Caco-2 (cell line): ENCODE results near the gene INPP4A. TPM values are rescaled to one million over a fixed set of nuclear protein-coding genes. Genes with fewer than 3 reads are reported as not detected.

Source experiments
- BruUV-seq: library from RNA; stranded (reverse); fragments of 400-500 nt; replicated peaks from 2 replicates; lab custom pipeline; 2021; lab: Mats Ljungman, UMichigan
- CTCF ChIA-PET: fragments of 300-600 bp; sonication (Branson Sonifier 250); formaldehyde crosslinking; loops from one replicate; lab custom pipeline; 2022; ENCODE audit warnings: antibody characterized with exemption; lab: Charles Lee
- POLR2A ChIA-PET: fragments of 300-600 bp; sonication (Branson Sonifier 250); formaldehyde crosslinking; loops from one replicate; lab custom pipeline; 2022; ENCODE audit warnings: antibody characterized with exemption; lab: Charles Lee
- DNase-seq, 2 experiments: peaks; one replicate each; pipeline versions ENCODE4 v3.0.0 to v3.0.0-alpha.2; 2020 to 2022
- H3K27me3 ChIP-seq: replicated peaks from 2 replicates; pipeline ENCODE4 v1.6.0; 2011; ENCODE audit warnings: low read length; ENCODE audit not compliant: control insufficient read depth, insufficient read depth
- H3K36me3 ChIP-seq: 2 replicates; pipeline ENCODE4 v1.5.1; 2011; ENCODE audit warnings: low read length; ENCODE audit not compliant: control insufficient read depth, insufficient read depth
- H3K4me1 ChIP-seq: fragments of 250-450 bp; sonication (Bioruptor Pico); 2 replicates; pipeline ENCODE4 v1.5.1; 2020; ENCODE audit warnings: mild to moderate bottlenecking
- H3K4me3 ChIP-seq: 2 replicates; pipeline ENCODE4 v1.5.1; 2011; ENCODE audit warnings: low read depth, mild to moderate bottlenecking, control low read depth, low read length
- H3K9me3 ChIP-seq: fragments of 250-450 bp; sonication (Bioruptor Pico); 2 replicates; pipeline ENCODE4 v1.5.1; 2020; ENCODE audit warnings: mild to moderate bottlenecking, moderate library complexity
- H3K27ac Mint-ChIP-seq: one replicate; pipeline ENCODE4 v1.8.0; 2022; ENCODE audit warnings: mixed read lengths; ENCODE audit not compliant: unreplicated experiment
- H3K27me3 Mint-ChIP-seq: one replicate; pipeline ENCODE4 v1.8.0; 2022; ENCODE audit warnings: mixed read lengths; ENCODE audit not compliant: insufficient read depth, unreplicated experiment
- H3K36me3 Mint-ChIP-seq: one replicate; pipeline ENCODE4 v1.8.0; 2022; ENCODE audit warnings: mild to moderate bottlenecking, mixed read lengths; ENCODE audit not compliant: insufficient read depth, unreplicated experiment
- H3K4me1 Mint-ChIP-seq: one replicate; pipeline ENCODE4 v1.8.0; 2022; ENCODE audit warnings: low read depth, mixed read lengths; ENCODE audit not compliant: unreplicated experiment
- H3K4me3 Mint-ChIP-seq: one replicate; pipeline ENCODE4 v1.8.0; 2022; ENCODE audit warnings: mild to moderate bottlenecking, moderate library complexity, mixed read lengths; ENCODE audit not compliant: unreplicated experiment
- H3K9me3 Mint-ChIP-seq: one replicate; pipeline ENCODE4 v1.8.0; 2022; ENCODE audit warnings: mixed read lengths; ENCODE audit not compliant: unreplicated experiment
- intact Hi-C: fragments of 100-400 bp; cut with micrococcal nuclease; formaldehyde crosslinking; loops from one replicate; pipeline ENCODE4 v1.10.0; 2022; ENCODE audit not compliant: unreplicated experiment
- total RNA-seq: library from RNA; stranded (reverse); gene quantifications from 2 replicates; pipeline ENCODE4 v1.2.3, GENCODE V29; 2022
- TF ChIP-seq, protein P1 (sequence below), 2 experiments: fragments of 200-600 bp in 1 of 2; IDR thresholded peaks; 1 replicate in 1 of 2; 2 replicates in 1 of 2; pipeline versions ENCODE4 v1.5.1 to v1.8.0; 2011 to 2022; ENCODE audit warnings: antibody characterized with exemption in 1 of 2, control low read depth in 1 of 2, inconsistent platforms in 1 of 2, low read depth in 1 of 2, low read length in 1 of 2, mild to moderate bottlenecking in 1 of 2, moderate library complexity in 1 of 2; ENCODE audit not compliant: insufficient read depth in 1 of 2, severe bottlenecking in 1 of 2, unreplicated experiment in 1 of 2

Gene INPP4A
- total RNA-seq, 1 experiment from 2014 or later, result 26.3 TPM

- ChIA-PET POLR2A (no interaction called here), CTCF (no interaction called here)
- H3K9me3 ChIP-seq, result no peaks in the 10 kb centered on the region
- H3K4me1 Mint-ChIP-seq, result no peaks in the 10 kb centered on the region
- H3K27me3 ChIP-seq, result no peaks in the 10 kb centered on the region
- no peaks in the 10 kb centered on the region for H3K27me3 Mint-ChIP-seq
- H3K36me3 ChIP-seq, result no peaks in the 10 kb centered on the region
- no peaks in the 10 kb centered on the region for H3K4me1 ChIP-seq
- no peak for DNase-seq
- H3K4me3 Mint-ChIP-seq, result no peak overlapping the region
- no peaks in the 10 kb centered on the region for H3K36me3 Mint-ChIP-seq
- no peak overlapping the region for H3K27ac Mint-ChIP-seq
- no TSS peak for BruUV-seq
- TF ChIP-seq, protein P1, sequence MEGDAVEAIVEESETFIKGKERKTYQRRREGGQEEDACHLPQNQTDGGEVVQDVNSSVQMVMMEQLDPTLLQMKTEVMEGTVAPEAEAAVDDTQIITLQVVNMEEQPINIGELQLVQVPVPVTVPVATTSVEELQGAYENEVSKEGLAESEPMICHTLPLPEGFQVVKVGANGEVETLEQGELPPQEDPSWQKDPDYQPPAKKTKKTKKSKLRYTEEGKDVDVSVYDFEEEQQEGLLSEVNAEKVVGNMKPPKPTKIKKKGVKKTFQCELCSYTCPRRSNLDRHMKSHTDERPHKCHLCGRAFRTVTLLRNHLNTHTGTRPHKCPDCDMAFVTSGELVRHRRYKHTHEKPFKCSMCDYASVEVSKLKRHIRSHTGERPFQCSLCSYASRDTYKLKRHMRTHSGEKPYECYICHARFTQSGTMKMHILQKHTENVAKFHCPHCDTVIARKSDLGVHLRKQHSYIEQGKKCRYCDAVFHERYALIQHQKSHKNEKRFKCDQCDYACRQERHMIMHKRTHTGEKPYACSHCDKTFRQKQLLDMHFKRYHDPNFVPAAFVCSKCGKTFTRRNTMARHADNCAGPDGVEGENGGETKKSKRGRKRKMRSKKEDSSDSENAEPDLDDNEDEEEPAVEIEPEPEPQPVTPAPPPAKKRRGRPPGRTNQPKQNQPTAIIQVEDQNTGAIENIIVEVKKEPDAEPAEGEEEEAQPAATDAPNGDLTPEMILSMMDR (IDR thresholded peaks at IDR 0.05; ENCODE audit: insufficient read depth in 1 of 2, low read depth in 1 of 2, low read length in 1 of 2, severe bottlenecking in 1 of 2, unreplicated experiment in 1 of 2), result no peak
- intact Hi-C loops, result no loop called here
- no peak overlapping the region for H3K4me3 ChIP-seq
- peaks cover 11% of the 10 kb centered on the region for H3K9me3 Mint-ChIP-seq
Observed at GRCh38 chr2:98530114-98530513, 85.5 kb downstream of the INPP4A start.

DNA sequence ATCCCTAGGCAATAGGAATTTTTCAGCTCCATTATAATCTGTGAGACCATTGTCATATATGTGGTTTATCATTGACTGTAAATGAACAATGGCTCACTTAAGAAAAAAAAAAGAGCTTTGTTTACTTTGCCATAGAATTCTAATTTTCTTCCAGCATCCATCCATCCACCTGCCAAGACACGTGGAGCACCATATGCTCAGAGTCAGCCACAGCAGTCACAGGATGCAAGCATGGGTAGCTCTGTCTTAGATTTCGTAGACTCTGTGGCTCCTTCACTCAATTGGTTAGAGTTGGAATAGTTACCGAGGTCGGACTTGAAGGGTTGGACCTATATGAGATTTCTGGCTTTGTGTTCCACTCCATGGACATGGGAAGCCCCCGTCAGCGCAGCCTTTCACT is 88.1 kb downstream of the INPP4A start:
- H3K4me3 ChIP-seq, result no peak overlapping the region
- no peaks in the 10 kb centered on the region for H3K4me1 ChIP-seq
- H3K27me3 Mint-ChIP-seq, result no peaks in the 10 kb centered on the region
- H3K36me3 Mint-ChIP-seq, result no peaks in the 10 kb centered on the region
- H3K4me1 Mint-ChIP-seq, result no peaks in the 10 kb centered on the region
- intact Hi-C loops, result no loop called here
- ChIA-PET CTCF (no interaction called here), POLR2A (no interaction called here)
- no peaks in the 10 kb centered on the region for H3K9me3 ChIP-seq
- no peaks in the 10 kb centered on the region for H3K27me3 ChIP-seq
- H3K4me3 Mint-ChIP-seq, result no peak overlapping the region
- no peak overlapping the region for H3K27ac Mint-ChIP-seq
- no peaks in the 10 kb centered on the region for H3K36me3 ChIP-seq
- DNase-seq, result no peak
- H3K9me3 Mint-ChIP-seq, result peaks cover 9% of the 10 kb centered on the region
- TF ChIP-seq, protein P1 (IDR thresholded peaks at IDR 0.05; ENCODE audit: insufficient read depth in 1 of 2, low read depth in 1 of 2, low read length in 1 of 2, severe bottlenecking in 1 of 2, unreplicated experiment in 1 of 2), result no peak
- no TSS peak for BruUV-seq

DNA sequence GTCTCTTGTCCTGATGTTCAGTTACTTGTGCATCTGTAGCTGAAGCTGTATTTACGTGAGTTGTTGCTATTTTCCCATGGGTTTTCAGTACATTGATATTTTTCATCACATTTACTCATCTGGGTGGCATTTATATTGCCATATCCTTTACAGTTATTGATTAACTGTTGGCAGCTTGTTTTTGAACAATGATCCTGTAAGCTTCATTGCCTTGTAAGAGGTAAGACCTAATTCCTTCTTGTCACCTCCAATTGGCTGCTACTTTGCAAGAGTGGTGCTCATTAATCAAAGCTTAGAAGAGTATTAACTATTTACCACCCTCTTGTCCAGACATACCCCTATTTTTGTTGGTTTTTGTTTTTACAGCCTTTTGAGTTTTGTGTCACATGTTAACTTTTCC is 88.9 kb downstream of the INPP4A start:
- H3K9me3 ChIP-seq, result no peaks in the 10 kb centered on the region
- CTCF ChIA-PET, result no interaction called here
- no peaks in the 10 kb centered on the region for H3K36me3 Mint-ChIP-seq
- TF ChIP-seq, protein P1 (IDR thresholded peaks at IDR 0.05; ENCODE audit: insufficient read depth in 1 of 2, low read depth in 1 of 2, low read length in 1 of 2, severe bottlenecking in 1 of 2, unreplicated experiment in 1 of 2), result no peak
- H3K4me3 ChIP-seq, result no peak overlapping the region
- no peaks in the 10 kb centered on the region for H3K27me3 ChIP-seq
- H3K4me3 Mint-ChIP-seq, result no peak overlapping the region
- no peaks in the 10 kb centered on the region for H3K4me1 ChIP-seq
- H3K9me3 Mint-ChIP-seq, result peaks cover under 1% of the 10 kb centered on the region
- no peak for DNase-seq
- intact Hi-C loops, result no loop called here
- H3K4me1 Mint-ChIP-seq, result no peaks in the 10 kb centered on the region
- BruUV-seq, result no TSS peak
- no peaks in the 10 kb centered on the region for H3K27me3 Mint-ChIP-seq
- no peak overlapping the region for H3K27ac Mint-ChIP-seq
- no peaks in the 10 kb centered on the region for H3K36me3 ChIP-seq
- POLR2A ChIA-PET, result no interaction called here
